VCaP (cell line): Measurements from ENCODE around the gene DR1.
A peak's percentile ranks its signal among the peaks of the same experiment; 100 is the strongest.

Experiments used
- H3K27ac ChIP-seq: fragments of 450-650 bp; 2 replicates; pipeline ENCODE4 v1.5.1; 2017
- TF ChIP-seq, protein P1 (sequence below): fragments of 450-650 bp; conservative IDR thresholded peaks from 2 replicates; pipeline ENCODE4 v1.5.1; 2017; ENCODE audit warnings: mild to moderate bottlenecking, moderate library complexity

The DR1 gene

DNA sequence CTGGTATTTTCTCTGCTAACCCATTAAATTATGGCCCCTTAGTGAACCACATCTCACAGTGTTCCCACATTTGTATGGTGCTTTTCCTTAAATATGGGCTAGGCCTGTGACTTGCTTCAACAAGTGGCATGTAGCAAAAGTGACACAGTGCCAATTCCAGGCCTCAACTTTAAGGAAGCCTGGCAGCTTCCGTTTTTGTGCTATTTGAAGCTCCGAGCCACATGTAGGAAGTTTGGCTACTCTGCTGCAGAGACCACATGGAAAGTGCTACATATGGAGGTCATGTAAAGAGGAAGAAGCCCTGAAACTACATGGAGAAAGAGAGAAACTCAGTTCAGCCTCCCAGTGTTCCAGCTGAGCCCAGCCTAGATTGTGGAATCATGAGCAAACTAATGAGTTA lies 28.5 kb upstream of the DR1 start:
- TF ChIP-seq, protein P1, sequence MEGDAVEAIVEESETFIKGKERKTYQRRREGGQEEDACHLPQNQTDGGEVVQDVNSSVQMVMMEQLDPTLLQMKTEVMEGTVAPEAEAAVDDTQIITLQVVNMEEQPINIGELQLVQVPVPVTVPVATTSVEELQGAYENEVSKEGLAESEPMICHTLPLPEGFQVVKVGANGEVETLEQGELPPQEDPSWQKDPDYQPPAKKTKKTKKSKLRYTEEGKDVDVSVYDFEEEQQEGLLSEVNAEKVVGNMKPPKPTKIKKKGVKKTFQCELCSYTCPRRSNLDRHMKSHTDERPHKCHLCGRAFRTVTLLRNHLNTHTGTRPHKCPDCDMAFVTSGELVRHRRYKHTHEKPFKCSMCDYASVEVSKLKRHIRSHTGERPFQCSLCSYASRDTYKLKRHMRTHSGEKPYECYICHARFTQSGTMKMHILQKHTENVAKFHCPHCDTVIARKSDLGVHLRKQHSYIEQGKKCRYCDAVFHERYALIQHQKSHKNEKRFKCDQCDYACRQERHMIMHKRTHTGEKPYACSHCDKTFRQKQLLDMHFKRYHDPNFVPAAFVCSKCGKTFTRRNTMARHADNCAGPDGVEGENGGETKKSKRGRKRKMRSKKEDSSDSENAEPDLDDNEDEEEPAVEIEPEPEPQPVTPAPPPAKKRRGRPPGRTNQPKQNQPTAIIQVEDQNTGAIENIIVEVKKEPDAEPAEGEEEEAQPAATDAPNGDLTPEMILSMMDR = no peak

DNA sequence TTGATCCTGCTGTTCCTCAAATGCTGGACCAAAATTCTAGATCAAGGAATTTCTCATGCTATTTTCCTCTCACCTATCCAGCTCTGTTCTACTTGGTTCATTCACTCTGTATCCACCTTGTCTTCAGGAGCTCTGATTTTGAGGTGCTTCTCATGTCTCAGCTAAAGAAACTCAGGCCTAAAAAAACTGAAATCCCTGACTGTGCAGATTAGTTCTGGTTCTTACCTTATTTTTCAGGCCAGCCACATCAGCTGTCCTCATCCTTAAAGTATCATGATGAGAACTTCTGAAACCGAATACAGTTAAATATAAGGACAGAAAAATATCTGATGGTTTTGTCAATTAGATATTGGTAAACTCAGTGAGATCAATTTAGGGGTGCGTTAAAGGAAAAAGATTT lies 27.8 kb upstream of the DR1 start:
- H3K27ac ChIP-seq = no peak overlapping the region
- TF ChIP-seq, protein P1 = no peak

More for the DNA sequence above, 28.5 kb upstream of the DR1 start:
- no peak overlapping the region for H3K27ac ChIP-seq

DNA sequence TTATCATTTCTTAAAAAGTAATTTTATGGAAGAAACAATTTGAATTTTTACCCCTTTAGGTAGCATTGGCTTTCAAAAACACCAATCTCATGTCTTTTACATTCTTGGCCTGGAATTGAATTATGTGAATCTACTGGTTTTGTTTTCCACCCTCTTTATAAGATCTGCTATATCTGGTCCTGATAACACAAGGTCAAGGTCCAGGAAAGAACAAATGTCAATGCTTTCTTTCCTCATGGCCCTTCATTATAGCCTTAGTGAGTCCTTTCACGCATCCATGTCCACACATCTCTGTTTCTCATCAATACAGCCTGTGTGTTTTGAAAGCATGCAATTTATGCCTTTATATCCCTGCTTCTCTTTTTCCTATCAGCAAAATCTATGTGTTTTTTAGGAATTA lies 24.0 kb upstream of the DR1 start:
- no peak overlapping the region for H3K27ac ChIP-seq
- TF ChIP-seq, protein P1 = no peak

DNA sequence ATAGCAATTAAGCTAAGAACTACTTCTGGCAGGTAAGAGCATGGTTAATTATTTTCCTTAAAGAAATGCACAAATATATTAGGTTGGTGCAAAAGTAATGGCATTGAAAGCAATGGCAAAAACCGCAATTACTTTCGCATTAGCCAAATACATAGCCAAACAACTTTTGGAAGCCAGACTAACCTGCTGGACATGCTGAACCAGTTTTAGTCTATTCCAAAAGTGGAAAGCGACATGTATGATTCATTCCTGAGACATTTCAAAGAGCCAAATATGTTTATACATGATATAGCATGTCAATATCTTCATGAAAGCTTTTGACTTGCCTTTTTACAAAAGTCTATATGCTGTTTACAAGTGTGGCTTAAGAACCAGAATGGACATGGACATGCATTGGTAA lies 23.4 kb upstream of the DR1 start:
- no peak overlapping the region for H3K27ac ChIP-seq
- TF ChIP-seq, protein P1 = no peak

DNA sequence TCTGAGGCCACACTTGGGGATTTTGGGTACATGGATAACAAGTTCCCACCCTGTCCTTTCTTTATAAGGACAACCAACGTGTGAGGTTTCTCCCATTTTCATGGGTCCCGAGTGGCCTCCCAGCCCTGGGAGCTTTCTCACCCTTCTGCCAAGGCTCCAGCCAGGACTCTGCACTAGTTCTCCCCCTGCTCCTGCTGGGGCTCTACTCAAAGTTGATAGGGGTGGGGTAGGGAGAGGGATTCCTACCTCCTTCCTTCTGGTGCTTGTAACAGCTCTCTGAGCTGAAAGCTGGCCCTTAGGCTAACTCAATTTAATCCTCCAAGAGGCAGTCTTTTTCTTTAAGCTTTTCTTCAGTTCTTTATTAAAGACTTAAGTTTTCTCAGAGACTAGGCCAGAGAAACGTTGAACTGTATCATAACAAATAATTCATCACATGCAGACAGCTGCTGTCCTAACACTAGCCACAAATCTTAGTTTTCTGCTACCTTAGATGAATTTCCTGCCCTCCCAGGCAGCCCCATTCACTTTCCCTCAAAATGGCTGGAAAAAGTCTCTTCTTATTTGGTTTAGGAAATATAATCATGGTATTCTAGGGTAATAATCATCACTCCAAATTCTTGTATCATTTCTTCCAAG lies 22.4 kb upstream of the DR1 start:
- TF ChIP-seq, protein P1 = no peak
- no peak overlapping the region for H3K27ac ChIP-seq

DNA sequence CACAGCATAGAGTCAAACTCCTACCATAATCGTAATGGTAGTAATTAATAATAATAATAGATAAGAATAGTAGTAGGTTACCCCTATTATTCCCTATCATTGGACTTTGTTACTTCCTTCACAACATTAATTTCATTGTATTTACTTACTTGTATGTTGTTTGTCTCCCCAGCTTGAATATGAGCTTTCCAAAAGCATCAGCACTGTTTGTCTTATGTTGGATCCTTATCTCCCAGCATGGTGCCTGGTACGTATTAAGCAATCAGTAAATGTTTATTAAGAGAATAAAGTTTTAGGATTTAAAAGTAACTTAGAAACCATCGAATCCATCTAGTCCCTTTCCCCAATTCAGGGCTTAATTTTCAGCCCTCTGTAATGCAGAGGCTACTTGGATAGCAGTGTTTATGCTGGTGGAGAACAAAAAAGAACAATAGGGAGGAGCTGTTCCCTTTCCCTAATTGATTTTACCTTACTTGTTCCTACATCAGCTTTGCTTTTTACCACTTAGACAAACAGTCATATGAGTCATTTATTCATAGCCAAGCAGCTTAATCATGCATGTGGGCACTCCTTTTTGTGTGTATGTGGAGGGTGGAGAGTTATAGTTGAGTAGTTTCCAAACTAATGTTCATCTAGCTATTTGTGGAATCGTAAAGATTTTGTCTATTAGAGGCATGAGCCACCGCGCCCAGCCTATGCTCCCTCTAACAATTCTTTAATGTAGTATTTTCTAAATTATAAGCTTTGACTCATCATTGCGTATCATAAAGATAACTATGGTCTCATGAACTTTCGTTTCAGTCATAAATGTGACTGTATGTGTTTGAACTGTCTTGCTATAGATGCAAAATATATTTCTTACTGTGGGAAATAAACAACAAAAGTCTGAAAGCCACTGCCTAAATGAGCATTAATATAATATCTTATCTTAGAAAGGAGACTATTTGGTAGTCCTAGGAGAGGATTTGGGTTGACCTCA lies 20.9 kb upstream of the DR1 start:
- TF ChIP-seq, protein P1 = no peak
- peak overlapping the region; percentile 28 for H3K27ac ChIP-seq
